ENCODE data around the gene CDH4. TPM values are rescaled to one million over a fixed set of nuclear protein-coding genes. Genes with fewer than 3 reads are reported as not detected.

CDH4 gene
- total and polyA plus RNA-seq, 2 donors (not counting 3 experiments of a cell fraction or from before 2014, with no cell fraction given), result 0.17 to 0.51 TPM

DNA sequence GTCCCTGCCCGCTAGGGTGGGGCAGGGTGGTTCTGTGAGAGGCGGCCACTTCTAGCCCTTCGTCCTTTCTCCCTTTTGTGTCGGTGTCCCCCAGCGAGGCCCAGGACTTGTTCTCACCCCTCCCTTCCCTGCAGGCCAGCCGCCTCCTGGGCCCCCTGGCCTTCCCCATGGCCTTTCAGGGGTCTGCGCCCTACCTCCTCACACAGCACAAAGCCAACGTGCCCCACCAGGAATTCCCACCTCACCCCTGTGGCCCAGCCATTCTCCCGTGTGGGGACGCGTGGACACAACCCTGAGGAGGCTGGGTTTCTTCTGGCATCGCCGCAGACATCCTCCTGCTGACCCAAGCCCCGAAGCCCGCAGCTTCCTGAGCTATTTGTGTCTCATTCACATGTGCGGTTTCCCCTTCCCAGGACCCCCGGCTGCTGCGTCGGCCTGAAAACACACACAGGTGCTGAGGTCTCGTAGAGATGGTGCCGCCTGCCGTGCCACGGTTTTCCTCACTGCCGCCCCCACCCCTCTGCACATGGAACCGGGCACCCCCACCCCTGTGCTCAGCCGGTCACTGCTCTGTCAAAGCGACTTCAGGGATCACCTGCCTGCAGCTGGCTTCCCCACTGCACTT is 375.8 kb downstream of the CDH4 start:
- ChIA-PET CTCF (no interaction called here), POLR2A (no interaction called here)
- Histone ChIP-seq H4K20me1 (replicated peaks; ENCODE audit: control insufficient read depth, extremely low read depth, insufficient read depth, low read length) (no peaks in the 10 kb centered on the region), H3K79me2 (ENCODE audit: control insufficient read depth, insufficient read depth, low read length) (no peaks in the 10 kb centered on the region), H3K9me1 (replicated peaks; ENCODE audit: control insufficient read depth, extremely low read depth, insufficient read depth, low read length) (no peaks in the 10 kb centered on the region), H3K27me3 (ENCODE audit: control insufficient read depth in 2 of 2, insufficient read depth in 2 of 2, low read length in 2 of 2) (no peaks in the 10 kb centered on the region), H3K4me2 (ENCODE audit: insufficient read depth, low read length) (no peak overlapping the region), H2AFZ (ENCODE audit: low read depth, low read length) (no peak overlapping the region), H3K27ac (ENCODE audit: insufficient read depth, low read depth, low read length) (no peak overlapping the region), H3K36me3 (ENCODE audit: control insufficient read depth in 2 of 2, extremely low read depth in 1 of 2, insufficient read depth in 2 of 2, low read length in 2 of 2) (no peaks in the 10 kb centered on the region), H3K4me1 (ENCODE audit: control insufficient read depth, extremely low read depth, insufficient read depth, low read length) (no peaks in the 10 kb centered on the region), H3K9ac (replicated peaks; ENCODE audit: extremely low read depth, insufficient read depth, low read length) (no peak overlapping the region), H3K9me3 (replicated peaks; ENCODE audit: control insufficient read depth, insufficient read depth, low read length) (peaks cover 10% of the 10 kb centered on the region), H3K4me3 (replicated peaks in 1 of 3; ENCODE audit: insufficient read depth in 1 of 3, low read depth in 1 of 3, low read length in 3 of 3) (no peak overlapping the region)
- dilution Hi-C loops (cut with MboI; ENCODE audit: extremely low pct_ligation_motif_present, low sequenced_read_pairs), result no loop called here
- no peak for DNase-seq (ENCODE audit: low read depth, low spot score)
- intact Hi-C loops (cut with micrococcal nuclease), result no loop called here
- no TSS peak for BruUV-seq (replicated peaks)
- FAIRE-seq, result no peak
- TF ChIP-seq FOS (IDR thresholded peaks at IDR 0.05; ENCODE audit: borderline replicate concordance, insufficient read depth, low read length) (no peak), POLR2AphosphoS5 (IDR thresholded peaks at IDR 0.05; ENCODE audit: insufficient read depth, low read depth, low read length) (no peak), MYC (IDR thresholded peaks at IDR 0.05; ENCODE audit: low read depth, low read length) (no peak), GATA2 (IDR thresholded peaks at IDR 0.05; ENCODE audit: insufficient read depth, insufficient read length, low read depth, low read length) (no peak), EZH2 (IDR thresholded peaks at IDR 0.05; ENCODE audit: borderline replicate concordance, low read depth, low read length, severe bottlenecking) (no peak), POLR2A (IDR thresholded peaks at IDR 0.05; ENCODE audit: low read depth, low read length) (no peak), JUN (IDR thresholded peaks at IDR 0.05; ENCODE audit: borderline replicate concordance, insufficient read depth, insufficient read length, low read depth) (no peak)
- TF ChIP-seq, protein P1, sequence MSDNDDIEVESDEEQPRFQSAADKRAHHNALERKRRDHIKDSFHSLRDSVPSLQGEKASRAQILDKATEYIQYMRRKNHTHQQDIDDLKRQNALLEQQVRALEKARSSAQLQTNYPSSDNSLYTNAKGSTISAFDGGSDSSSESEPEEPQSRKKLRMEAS (IDR thresholded peaks at IDR 0.05; ENCODE audit: insufficient read depth, insufficient read length), result no peak
- TF ChIP-seq, protein P2, sequence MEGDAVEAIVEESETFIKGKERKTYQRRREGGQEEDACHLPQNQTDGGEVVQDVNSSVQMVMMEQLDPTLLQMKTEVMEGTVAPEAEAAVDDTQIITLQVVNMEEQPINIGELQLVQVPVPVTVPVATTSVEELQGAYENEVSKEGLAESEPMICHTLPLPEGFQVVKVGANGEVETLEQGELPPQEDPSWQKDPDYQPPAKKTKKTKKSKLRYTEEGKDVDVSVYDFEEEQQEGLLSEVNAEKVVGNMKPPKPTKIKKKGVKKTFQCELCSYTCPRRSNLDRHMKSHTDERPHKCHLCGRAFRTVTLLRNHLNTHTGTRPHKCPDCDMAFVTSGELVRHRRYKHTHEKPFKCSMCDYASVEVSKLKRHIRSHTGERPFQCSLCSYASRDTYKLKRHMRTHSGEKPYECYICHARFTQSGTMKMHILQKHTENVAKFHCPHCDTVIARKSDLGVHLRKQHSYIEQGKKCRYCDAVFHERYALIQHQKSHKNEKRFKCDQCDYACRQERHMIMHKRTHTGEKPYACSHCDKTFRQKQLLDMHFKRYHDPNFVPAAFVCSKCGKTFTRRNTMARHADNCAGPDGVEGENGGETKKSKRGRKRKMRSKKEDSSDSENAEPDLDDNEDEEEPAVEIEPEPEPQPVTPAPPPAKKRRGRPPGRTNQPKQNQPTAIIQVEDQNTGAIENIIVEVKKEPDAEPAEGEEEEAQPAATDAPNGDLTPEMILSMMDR (IDR thresholded peaks at IDR 0.05; ENCODE audit: extremely low read depth in 1 of 2, insufficient read depth in 1 of 2, low read depth in 1 of 2, low read length in 2 of 2), result no peak

All from endothelial cell of umbilical vein (primary cell).